Inferior parietal cortex (tissue), 1 donor: ENCODE data around the gene CHRNB1.

ENCODE experiments used
- DNase-seq: peaks from one replicate; pipeline ENCODE4 v3.0.0-alpha.2; 2016; ENCODE audit errors: extremely low spot score

Gene CHRNB1

DNA sequence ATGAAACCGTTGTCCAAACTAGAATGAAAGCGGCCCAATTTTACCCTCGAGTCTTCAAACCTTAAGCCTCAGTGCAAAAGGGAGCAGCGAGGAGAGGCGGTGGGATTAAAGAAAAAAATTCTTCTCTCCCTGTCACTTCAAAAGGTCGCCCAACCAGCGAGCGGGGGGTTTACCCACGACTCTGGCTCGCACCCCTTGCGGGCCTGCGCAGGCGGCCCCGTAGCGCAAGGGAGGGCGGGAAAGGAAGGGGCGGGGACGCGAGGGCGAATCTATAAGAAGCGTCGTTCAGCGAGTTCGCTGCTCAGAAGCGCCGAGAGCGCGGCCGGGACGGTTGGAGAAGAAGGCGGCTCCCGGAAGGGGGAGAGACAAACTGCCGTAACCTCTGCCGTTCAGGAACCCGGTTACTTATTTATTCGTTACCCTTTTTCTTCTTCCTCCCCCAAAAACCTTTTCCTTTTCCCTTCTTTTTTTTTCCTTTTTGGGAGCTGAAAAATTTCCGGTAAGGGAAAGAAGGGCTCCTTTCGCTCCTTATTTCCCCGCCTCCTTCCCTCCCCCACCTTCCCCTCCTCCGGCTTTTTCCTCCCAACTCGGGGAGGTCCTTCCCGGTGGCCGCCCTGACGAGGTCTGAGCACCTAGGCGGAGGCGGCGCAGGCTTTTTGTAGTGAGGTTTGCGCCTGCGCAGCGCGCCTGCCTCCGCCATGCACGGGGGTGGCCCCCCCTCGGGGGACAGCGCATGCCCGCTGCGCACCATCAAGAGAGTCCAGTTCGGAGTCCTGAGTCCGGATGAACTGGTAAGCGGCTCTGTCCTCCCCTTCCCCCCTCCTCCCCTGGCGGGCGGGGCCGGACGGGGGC is 39.4 kb downstream of the CHRNB1 start, which contains the start of gene POLR2A:
Gene POLR2A (plus strand): TSS at position 300 of the 852 bp plus-strand sequence.
- peak; percentile 98 for DNase-seq

DNA sequence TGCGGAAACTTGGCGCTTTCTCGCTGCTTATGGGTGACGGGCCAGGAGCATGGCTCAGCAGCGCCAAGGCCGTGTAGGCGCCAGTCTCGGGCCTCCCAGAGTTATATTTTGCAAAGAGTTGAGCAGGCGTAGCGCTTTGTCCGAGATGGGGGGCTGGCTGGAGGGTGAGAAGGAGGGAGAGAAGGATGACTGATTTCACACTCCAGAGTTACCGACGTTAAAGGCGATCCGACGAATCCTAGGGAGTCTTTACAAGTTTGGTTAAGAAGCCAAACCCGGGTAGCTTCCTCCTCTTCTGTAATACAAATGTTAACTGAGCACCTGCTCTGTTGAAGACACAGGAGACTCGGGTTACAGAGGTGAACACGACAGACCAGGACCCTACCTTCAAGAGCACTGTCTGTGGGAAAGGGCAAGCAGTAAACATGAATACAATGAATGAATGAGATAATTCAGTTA is 40.1 kb downstream of the CHRNB1 start:
- DNase-seq: no peak

DNA sequence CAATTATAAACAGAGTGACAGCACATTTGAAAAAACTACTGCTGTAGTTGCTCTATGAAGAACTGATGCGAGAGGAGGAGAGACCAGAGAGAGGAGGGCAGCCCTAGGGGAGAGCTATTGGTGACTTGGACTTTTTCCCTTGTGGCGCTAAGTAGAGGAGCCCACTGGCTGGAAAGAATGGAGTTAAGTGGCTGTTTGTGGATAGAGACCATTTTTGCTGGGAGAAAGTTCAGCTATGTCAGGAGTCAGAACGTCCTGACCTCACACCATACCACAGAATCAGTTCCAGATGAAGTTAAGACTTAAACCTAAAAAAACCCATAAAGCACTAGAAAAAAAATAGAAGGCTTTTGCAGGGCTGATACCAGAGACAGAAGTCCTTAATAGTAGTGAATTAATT is 41.3 kb downstream of the CHRNB1 start:
- no peak for DNase-seq

DNA sequence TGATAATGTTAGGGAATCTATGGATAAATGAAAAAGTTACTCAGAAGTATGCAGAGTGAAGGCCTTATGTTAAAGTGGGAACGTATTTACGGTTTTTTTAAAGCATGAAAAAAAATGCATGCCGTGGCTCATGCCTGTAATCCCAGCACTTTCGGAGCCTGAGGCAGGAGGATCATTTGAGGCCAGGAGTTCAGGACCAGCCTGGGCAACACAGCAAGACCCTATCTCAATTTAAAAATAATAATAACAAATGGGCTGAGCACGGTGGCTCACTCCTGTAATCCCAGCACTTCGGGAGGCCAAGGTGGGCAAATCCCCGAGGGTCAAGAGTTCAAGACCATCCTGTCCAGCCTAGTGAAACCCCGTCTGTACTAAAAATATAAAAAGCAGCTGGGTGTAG is 45.3 kb downstream of the CHRNB1 start:
- DNase-seq: no peak

DNA sequence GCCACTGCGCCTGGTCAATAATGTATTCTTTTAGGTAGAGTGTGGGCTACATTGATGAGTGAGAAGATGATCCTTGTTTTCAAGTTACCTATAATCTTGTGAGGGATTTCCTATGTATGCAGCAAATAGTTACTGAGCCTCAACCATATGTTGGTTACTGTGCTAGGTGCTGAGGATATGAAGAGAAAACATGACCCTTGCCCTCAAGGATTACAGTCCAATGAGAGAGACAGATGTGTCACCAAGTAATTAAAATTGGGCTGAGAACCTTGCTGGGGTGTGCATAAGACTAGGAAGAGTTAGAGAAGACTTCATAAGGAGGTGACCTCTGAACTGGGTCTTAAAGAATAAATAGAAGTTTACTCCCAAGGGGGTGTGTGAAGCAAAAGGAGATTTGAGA is 46.7 kb downstream of the CHRNB1 start:
- DNase-seq: no peak

DNA sequence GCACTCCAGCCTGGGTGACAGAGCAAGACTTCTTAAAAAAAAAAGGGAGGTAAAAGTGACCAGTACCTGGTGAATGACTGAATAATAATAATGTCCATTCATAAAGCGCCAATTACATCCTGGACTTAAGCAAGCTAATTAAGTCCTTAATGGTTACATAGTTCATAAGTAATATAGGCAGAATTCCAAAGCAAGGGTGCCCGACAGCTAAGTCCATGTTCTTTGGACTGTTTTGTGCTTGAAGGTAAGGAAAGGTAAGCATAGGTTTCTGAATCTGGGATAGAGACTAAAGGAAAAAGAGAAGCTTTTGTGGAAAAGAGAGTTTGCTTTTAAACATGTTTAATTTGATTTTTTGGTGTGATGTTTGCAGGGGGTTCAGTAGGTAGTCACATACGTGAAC is 49.1 kb downstream of the CHRNB1 start:
- no peak for DNase-seq

DNA sequence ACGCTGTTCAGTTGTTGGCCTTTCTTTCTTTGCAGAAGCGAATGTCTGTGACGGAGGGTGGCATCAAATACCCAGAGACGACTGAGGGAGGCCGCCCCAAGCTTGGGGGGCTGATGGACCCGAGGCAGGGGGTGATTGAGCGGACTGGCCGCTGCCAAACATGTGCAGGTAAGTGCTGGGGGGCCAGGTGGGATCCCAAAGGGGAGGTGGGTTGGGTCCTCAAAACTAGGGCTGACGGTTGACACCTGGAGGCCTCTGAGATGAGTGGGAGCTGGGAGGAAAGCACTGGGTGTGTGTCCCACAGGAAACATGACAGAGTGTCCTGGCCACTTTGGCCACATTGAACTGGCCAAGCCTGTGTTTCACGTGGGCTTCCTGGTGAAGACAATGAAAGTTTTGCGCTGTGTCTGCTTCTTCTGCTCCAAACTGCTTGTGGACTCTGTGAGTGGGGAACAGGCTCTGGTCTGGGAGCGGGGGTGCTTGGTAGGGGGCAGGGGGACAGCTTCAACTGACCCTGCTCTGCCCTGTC is 51.1 kb downstream of the CHRNB1 start:
- DNase-seq: no peak

DNA sequence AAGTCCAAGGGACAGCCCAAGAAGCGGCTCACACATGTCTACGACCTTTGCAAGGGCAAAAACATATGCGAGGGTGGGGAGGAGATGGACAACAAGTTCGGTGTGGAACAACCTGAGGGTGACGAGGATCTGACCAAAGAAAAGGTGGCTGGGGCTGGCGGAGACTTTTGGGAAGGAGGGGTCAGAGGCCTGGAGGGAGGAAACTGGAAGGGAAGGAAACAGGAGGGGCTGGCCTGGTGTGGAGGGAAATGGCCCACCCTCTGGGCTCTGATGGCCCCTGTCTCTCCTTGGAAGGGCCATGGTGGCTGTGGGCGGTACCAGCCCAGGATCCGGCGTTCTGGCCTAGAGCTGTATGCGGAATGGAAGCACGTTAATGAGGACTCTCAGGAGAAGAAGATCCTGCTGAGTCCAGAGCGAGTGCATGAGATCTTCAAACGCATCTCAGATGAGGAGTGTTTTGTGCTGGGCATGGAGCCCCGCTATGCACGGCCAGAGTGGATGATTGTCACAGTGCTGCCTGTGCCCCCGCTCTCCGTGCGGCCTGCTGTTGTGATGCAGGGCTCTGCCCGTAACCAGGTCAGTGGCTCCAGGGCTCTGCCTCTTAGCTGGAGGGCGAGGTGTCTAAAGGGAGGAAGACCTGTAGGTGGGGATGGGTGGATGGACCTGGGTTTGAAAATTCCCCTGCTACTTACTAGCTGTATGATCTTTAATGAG is 51.8 kb downstream of the CHRNB1 start:
- no peak for DNase-seq

DNA sequence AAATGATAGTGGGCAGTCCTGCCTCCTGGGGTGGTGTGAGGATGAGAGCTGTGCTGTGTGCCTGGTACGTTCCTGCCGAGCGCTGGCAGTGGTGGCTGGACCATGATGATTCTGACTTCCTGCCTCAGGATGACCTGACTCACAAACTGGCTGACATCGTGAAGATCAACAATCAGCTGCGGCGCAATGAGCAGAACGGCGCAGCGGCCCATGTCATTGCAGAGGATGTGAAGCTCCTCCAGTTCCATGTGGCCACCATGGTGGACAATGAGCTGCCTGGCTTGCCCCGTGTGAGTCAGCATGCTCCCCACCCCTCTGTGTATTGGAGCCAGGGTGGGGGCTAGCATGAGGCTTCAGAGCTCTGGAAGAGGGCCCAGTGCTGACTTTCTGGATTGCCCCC is 52.4 kb downstream of the CHRNB1 start:
- DNase-seq: no peak

DNA sequence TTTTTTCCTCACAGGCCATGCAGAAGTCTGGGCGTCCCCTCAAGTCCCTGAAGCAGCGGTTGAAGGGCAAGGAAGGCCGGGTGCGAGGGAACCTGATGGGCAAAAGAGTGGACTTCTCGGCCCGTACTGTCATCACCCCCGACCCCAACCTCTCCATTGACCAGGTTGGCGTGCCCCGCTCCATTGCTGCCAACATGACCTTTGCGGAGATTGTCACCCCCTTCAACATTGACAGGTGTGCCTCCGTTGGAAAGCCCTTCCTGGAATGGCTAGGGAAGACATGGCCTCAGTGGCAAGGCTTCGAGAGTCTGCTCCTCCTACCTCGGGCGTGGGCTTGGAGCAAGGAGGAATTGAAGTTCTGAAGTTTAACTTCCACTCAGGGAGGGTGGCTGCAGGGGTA is 52.8 kb downstream of the CHRNB1 start:
- DNase-seq: no peak

DNA sequence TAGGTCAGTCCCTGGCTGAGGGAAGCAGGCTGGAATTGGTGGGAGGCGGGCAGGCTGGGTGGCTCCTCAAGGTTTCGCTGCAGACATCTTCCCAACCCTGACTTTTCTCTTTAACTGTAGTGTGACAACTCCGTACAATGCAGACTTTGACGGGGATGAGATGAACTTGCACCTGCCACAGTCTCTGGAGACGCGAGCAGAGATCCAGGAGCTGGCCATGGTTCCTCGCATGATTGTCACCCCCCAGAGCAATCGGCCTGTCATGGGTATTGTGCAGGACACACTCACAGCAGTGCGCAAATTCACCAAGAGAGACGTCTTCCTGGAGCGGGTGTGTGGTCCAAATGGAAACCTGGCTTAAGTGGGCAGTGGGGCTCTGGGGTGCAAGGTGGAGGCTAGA is 54.3 kb downstream of the CHRNB1 start:
- DNase-seq: no peak

DNA sequence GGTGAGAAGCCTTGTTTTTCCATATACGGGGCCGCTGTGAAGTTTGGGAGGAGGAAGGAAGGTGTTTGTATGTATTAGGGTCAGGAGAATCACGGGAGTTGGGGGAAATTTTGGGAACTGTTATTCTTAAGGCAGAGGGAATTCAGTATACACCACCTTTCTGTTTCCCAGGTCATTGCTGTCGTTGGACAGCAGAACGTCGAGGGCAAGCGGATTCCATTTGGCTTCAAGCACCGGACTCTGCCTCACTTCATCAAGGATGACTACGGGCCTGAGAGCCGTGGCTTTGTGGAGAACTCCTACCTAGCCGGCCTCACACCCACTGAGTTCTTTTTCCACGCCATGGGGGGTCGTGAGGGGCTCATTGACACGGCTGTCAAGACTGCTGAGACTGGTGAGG is 56.9 kb downstream of the CHRNB1 start:
- no peak for DNase-seq

DNA sequence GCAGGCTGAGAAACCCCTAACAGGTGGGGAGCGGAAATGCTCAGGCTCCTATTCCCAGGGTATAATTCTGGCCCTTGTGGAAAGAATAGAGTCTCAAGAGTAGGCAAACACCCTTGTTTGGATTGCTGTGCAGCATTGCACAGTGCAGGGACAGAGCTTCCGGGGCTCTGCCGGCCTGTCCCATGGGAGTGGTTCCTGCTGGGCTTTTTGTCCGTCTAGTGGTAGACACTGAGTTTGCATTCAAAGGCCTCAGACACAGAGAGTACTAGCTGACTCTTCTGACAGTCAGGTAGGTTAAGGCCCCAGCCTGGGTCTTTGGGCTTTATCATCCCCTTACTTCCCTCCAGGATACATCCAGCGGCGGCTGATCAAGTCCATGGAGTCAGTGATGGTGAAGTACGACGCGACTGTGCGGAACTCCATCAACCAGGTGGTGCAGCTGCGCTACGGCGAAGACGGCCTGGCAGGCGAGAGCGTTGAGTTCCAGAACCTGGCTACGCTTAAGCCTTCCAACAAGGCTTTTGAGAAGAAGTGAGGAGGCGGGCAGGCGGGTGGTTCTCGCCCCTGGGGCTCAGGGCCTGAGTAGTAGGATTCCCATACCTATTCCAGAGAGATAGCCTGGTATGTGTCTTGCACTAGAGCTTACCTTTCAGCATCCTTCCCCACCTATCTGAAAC is 57.4 kb downstream of the CHRNB1 start:
- DNase-seq: no peak

DNA sequence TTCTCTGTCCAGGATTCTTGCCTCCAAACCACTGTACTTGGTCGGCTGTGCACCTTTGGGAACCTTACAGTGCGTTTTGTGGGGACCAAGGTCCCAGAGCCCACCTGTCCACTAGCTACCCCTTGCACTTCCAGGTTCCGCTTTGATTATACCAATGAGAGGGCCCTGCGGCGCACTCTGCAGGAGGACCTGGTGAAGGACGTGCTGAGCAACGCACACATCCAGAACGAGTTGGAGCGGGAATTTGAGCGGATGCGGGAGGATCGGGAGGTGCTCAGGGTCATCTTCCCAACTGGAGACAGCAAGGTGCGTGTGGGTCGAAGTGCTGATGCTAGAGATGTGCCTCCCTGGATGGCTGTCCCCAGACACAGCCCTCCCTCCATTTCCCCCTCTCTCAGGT is 58.1 kb downstream of the CHRNB1 start:
- no peak for DNase-seq

DNA sequence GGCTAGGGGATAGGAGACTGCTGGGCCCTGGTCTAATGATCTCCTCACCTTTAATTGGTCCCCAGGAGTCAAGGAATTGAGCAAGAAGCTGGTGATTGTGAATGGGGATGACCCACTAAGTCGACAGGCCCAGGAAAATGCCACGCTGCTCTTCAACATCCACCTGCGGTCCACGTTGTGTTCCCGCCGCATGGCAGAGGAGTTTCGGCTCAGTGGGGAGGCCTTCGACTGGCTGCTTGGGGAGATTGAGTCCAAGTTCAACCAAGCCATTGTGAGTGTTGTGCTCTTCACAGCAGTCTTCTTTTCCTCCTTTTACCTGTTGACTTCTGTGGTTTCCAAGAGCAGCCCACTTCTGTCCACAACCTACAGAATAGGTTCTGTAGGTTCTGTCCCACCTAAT is 58.7 kb downstream of the CHRNB1 start:
- no peak for DNase-seq
